Raji (cell line): ENCODE results near the gene PRTN3.

Experiments used
- POLR2A ChIP-seq: IDR thresholded peaks from 2 replicates; pipeline ENCODE4 v1.6.1; 2011; ENCODE audit warnings: low read depth, low read length, control low read depth; ENCODE audit not compliant: insufficient read depth

The PRTN3 gene

DNA sequence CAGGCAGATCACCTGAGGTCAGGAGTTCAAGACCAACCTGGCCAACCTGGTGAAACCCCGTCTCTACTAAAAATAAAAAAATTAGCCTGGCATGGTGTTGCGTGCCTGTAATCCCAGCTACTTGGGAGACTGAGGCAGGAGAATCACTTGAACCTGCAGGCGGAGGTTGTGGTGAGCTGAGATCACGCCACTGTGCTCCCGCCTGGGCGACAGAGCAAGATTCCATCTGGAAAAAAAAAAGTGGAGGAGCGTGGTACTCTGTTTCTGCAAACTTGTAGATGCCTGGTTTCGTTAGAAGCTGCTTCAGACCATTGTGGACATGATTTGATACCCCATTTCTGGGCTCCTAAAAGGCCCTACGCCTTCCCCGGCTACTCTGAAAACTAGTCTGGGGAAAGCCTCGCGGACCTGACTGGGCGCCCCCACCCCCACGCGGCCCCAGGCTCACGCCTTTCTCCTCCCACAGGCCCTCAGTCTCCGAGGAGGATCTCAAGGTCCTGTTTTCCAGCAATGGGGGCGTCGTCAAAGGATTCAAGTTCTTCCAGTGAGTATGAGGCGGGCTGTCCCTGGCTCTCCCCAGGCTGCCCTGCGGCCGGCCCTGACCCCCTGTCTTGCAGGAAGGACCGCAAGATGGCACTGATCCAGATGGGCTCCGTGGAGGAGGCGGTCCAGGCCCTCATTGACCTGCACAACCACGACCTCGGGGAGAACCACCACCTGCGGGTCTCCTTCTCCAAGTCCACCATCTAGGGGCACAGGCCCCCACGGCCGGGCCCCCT, 30.5 kb upstream of the PRTN3 start:
- TF ChIP-seq POLR2A = no peak

DNA sequence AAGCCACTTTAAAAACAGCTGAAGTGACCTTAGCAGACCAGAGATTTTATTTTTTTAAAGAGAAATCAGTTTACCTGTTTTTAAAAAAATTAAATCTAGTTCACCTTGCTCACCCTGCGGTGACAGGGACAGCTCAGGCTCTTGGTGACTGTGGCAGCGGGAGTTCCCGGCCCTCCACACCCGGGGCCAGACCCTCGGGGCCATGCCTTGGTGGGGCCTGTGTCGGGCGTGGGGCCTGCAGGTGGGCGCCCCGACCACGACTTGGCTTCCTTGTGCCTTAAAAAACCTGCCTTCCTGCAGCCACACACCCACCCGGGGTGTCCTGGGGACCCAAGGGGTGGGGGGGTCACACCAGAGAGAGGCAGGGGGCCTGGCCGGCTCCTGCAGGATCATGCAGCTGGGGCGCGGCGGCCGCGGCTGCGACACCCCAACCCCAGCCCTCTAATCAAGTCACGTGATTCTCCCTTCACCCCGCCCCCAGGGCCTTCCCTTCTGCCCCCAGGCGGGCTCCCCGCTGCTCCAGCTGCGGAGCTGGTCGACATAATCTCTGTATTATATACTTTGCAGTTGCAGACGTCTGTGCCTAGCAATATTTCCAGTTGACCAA, 29.8 kb upstream of the PRTN3 start:
- TF ChIP-seq POLR2A = no peak

DNA sequence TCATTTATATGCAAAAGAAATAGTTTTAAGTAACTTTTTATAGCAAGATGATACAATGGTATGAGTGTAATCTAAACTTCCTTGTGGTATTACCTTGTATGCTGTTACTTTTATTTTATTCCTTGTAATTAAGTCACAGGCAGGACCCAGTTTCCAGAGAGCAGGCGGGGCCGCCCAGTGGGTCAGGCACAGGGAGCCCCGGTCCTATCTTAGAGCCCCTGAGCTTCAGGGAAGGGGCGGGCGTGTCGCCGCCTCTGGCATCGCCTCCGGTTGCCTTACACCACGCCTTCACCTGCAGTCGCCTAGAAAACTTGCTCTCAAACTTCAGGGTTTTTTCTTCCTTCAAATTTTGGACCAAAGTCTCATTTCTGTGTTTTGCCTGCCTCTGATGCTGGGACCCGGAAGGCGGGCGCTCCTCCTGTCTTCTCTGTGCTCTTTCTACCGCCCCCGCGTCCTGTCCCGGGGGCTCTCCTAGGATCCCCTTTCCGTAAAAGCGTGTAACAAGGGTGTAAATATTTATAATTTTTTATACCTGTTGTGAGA, 29.2 kb upstream of the PRTN3 start:
- no peak for TF ChIP-seq POLR2A

DNA sequence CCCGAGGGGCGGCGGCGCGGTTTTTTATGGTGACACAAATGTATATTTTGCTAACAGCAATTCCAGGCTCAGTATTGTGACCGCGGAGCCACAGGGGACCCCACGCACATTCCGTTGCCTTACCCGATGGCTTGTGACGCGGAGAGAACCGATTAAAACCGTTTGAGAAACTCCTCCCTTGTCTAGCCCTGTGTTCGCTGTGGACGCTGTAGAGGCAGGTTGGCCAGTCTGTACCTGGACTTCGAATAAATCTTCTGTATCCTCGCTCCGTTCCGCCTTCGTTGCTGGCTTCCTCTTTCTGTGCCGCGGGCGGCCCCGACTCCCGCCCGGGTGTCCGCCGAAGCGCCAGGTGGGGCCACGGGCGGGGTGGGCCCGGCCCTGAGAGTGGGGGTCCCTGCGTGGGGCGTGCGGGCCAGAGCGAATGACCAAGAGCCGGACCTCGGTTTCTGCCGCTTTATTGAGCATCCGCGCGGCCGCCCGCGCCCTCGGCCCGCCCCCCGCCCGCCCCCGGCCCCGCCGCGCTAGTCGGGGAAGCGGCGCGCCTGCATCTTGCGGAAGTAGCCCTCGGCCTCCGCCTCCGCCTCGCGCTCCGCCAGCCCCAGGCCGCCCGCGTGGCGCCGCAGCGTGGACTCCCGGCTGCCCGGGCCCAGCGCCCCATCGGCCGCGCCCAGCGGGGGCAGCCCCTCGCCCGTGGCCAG, 28.6 kb upstream of the PRTN3 start:
- no peak for TF ChIP-seq POLR2A

DNA sequence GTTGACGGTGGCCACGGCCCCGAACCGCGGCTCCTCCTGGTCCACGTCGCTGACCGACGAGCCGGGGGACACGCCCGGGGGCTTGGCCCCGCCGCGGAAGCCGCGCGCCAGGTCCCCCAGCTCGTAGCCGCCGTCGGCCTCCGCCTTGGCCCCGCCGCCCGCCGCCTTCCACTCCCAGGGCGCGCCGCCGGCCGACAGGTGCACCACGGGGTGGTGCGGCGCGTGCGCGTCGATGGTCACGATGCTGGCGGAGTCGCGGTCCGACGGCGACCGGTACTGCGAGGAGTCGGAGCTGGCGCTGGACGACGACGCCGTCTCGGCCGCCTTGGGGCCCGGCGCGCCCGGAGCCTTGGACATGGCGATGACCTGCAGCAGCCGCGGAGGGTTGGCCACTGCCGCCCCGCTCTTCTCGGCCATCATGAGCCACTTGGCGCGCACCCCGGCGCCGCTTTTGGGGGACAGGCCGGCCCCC, 28.0 kb upstream of the PRTN3 start:
- no peak for TF ChIP-seq POLR2A

DNA sequence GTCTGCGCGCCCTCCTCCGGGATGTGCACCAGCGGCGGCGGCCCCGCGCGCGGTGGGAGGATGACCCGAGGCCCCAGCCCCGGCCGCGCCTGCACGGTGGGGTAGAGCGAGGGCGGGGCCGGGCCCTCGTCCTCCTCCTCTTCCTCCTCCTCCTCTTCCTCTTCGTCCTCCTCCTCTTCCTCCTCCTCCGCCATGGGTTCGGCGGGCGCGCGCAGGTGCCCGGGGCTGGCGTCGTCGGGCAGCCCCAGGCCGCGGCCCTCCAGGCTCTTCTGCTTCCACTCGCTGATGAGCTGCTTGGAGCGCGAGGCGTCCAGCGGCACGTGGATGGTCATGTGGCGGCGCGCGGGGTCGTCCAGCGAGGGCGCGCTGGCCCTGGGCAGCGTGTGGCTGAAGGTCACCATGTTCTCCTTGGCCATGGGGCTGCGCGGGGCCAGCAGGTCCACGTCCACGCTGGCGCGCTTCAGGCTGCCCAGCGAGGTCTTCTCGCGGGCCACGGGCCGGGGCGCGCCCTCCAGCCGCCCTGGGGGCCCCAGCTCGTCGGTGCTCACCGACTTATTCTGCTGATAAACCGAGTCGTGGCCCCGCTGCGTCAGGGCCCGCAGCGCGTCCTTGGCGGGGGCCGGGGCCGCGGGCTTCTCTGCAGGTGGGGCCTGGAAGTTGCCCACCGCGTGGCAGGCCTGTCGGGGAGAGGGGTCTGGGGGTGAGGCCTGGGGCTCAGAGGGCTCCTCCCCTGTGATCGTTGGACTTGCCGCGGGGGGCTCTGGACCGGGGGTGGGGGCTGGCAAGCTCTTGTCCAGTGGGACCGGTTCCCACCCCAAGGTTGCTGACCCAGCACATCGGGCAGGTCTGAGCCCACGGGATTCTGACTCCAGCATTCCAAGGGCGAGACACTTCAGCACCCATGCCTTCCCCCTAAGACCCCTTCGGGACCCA, 27.3 kb upstream of the PRTN3 start:
- TF ChIP-seq POLR2A = no peak

DNA sequence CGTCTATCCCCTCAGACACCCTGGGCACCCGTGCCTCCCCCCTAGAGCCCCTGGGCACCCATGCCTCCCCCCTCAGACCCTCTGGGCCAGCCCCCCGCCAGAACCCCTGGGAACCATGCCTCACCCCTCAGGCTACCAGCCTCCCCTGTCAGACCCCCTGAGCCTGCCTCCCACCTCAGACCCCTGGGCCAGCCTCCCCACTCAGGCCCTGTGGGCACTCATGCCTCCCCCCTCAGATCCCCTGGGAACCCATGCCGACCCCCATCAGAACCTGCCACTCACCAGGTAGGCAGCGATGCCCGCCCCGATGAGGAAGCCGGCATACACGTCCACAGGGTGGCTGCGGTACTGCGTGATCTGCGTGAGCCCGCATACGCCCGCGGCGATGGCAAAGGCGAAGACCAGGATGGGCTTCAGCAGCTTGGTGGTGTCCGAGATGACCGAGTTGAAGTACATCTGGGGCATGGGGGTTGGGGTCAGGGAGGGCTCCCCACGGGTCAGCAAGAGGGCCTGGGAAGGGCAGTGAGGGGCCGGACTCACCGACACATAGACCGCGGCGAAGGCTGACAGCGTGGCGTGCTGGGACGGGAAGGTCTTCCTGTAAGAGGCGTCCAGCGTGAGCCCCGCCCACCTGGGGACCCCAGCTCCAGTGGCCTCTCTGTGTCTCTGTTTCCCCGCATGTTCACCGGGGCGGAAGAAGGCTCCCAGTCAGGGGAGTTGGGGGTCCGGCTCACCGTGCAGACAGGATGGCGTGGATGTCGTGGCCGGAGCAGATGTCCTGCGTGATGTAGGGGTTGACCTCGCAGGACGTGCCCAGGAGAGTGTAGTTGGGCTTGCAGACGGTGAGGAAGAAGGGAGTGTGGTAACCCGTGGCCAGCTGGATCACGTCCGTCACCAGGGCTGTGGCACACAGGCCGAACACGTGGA, 26.4 kb upstream of the PRTN3 start:
- TF ChIP-seq POLR2A = no peak

DNA sequence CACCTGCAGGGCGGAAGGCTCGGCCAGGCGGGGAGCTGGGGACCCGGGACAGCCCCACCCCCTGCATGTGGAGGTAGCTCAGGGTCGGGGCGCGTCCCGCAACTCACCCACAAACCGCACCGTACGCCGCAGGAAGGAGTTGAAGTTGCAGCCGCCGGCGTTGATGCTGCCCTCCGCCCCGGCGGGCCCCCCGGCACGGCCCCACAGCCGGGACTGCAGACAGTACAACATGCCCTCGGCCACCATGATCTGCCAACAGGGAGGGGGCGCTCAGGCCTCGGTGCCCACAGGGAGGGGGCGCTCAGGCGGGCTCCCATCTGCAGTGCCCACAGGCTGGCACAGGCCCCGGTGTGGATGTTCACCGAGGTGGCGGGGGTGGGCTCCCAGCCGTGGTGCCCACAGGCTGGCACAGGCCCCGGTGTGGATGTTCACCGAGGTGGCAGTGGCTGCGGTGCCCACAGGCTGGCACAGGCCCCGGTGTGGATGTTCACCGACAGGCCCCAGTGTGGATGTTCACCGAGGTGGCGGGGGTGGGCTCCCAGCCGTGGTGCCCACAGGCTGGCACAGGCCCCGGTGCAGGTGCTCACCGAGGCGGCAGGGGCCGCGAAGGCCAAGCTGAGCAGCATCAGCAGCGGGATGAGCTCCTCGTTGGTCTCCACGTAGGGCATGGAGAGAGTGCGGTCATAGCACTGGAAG, 25.6 kb upstream of the PRTN3 start:
- no peak for TF ChIP-seq POLR2A

DNA sequence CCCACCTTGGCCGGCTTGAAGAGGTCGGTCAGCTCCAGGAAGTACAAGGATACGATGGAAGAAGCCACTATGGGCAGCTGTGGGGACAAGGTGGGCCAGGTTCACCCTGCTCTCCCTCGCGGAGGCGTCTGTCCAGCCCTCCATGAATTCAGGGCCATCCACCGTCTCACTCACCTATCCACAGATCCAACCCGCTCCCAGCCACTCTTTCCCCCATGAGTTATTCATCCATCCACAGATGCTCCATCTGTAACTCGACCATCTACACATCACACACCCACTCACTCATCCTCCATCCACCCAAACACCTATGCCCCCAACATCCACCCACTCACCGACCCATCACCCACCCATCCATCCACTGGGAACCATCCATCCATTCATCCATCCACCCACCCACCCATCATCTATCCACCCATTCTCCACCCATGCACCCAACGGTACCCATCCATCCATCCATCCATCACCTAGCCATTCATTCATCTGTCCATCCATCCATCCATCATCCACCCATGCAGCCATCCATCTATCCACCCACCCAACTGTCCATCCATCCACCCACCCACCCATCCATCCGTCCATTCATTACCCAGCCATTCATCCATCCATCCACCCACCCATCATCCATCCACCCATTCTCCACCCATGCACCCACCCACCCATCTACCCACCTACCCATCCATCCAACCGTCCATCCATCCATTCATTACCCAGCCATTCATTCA, 24.9 kb upstream of the PRTN3 start:
- TF ChIP-seq POLR2A = no peak

DNA sequence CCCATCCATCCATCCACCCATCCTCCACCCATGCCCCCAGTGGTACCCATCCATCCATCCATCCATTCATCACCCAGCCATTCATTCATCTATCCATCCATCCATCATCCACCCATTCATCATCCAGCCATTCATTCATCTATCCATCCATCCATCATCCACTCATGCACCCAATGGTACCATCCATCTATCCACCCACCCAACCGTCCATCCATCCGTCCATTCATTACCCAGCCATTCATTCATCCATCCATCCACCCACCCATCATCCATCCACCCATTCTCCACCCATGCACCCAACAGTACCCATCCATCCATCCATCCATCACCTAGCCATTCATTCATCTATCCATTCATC, 24.3 kb upstream of the PRTN3 start:
- TF ChIP-seq POLR2A = no peak

DNA sequence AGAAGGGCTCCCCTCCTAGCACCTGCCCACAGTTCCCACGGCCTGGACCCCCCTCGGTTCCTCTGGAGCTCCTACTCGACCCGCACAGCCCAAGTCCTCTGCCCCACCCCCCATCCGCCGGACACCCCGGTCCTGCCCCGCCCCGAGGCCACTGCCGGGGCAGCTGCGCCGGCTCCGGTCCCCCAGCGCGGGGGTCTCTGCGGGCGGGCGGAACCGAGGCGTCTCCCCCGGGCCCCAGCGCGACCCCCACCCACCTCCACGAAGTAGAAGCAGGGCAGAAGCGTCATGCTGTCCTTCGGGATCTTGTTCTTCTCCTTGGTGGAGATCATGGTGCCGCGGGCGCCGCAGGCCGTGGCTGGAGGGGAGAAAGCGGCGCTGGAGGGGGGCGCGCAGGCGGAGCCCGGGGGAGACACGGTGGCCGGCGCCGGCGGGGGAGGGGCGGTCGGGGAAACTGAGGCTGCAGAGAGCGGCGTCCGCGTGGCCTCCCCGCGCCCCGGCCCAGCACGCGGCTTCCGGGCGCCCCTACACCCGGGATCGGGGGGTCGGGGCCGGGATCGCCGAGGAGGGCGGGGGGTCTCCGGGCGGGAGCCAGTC, 19.5 kb upstream of the PRTN3 start:
- TF ChIP-seq POLR2A = no peak

DNA sequence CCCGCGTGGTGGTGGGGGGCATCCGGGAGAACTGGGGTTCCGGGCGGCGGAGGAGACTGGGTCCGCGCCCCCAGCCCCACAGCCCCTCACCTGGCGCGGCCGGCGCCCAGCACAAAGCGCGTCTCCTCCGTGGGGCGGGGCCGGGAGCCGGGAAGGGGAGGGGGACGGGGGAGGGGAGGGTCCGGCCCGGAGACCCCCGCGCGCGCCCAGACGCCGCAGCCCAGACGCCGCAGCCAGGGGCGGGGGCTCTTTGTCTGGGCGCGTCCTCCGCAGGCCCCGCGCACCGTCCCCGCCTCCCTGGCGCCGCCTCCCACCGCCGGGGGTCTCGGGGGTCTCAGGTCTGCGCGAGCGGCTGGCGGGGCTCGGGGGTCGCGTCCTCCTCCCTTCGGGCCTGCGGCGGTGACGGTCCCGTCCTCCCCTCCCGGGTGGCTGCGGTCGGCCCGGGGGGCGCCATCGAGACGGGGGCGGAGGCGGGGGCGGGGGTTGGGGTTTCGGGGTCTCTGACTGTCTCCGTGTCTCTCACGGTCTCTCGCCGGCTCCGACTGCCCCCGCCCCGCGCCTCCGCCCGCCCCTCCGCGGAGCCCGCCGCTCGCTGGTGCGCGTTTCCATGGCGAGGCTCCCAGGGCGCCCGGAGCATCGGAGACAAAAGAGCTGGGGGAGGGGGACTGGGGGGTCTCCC, 18.8 kb upstream of the PRTN3 start, which contains the start of gene PLPPR3:
TSS of gene PLPPR3 (minus strand) at position 131 of the 679 bp plus-strand sequence. CDS start 396 bp downstream, outside the sequence.
- TF ChIP-seq POLR2A = no peak
